KBM-7 (cell line): ENCODE results near the gene RIC8A.

ENCODE experiments used
- DNase-seq: peaks from one replicate; pipeline ENCODE4 v3.0.0-alpha.2; 2015
- in situ Hi-C: fragments of 300-500 bp; cut with MboI; formaldehyde crosslinking; loops from 2 replicates; pipeline ENCODE4 v1.14.3; 2020; ENCODE audit warnings: low sequenced_read_pairs, low pct_unique_long_range_greater_than_20kb, mixed read lengths

The RIC8A gene

DNA sequence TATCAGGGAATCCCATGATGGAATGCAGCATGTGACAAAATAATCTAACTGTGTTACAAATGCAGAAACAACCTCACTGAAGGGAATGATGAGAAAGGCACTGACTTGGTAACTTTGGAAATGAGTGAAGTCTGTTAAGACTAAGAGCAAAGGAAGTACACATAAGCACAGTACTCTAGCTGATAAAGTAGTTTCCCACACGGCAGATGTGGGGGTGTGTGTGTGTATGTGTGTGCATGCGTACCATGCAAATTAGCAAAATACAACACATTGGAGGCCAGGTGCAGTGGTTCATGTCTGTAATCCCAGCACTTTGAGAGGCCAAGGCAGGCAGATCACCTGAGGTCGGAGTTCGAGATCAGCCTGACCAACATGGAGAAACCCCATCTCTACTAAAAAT, 54.1 kb downstream of the RIC8A start:
- in situ Hi-C loops: no loop called here
- no peak for DNase-seq
